ENCODE results near the gene SHLD2. TPM values are rescaled to one million over a fixed set of nuclear protein-coding genes. Genes with fewer than 3 reads are reported as not detected.
"Not testable (repeated sequence)": the region's sequence is repeated elsewhere in the genome, so short reads cannot be mapped to it uniquely, and the experiment has no call there.

Gene SHLD2
- polyA plus RNA-seq, 4 donors: 39.3 to 47.3 (median 41.6) TPM

DNA sequence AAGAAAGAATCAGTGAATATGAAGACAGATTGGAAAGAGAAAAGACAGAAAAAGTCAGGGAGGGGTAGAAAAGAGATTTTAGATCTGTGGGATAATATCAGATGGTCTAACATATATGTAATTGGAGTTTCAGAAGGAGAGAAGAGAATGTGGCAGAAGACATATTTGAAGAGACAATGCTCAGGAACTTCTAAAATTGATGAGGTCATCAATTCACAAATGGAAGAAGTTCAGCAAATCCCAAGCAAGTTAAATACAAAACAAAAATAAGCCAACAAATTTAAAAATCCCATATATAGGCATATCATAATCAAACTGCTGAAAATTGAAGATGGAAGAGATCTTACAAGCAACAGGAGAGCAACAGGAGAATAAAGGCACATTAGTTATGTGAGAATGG lies 42.5 kb downstream of the SHLD2 start:
- not testable (repeated sequence) for DNase-seq (ENCODE audit: low read depth in 4 of 4, low spot score in 3 of 4)

DNA sequence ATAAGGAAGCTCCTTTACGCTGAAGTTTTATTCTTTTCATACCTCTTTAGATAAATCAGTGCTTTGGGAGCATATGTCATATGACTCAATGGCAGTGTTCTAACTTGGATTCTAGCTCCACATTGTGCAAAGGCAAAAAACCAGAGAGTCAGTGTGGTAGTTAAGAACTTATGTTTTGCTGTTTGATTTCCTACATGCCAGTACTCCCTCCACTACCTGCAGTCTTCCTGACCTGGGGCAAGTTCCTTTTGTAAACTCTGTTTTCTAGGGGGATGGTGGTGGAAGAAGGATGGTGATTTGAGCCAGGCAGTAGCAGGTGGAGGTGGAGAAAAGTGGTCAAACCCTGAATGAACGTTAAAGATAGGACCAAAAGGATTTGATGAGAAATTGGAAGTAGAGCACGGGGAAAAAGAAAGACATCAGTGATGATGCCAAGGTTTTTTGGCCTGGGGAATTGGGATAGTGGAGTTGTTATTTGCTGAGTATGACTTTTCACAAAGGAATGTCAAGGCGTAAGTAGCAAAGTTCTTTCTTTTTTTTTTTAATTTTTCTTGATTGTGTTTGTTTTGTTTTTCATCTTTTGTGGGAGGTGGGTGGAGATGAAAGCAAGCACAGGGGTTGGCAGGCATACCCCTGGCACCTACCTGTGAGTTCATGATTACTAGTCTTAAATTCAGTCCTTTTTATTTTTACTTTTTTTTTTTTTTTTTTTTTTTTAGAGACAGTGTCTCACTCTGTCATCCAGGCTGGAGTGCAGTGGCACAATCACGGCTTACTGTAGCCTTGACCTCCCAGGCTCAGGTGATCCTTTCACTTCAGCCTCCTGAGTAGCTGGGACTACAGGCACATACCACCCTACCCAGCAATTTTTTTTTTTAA lies 47.5 kb downstream of the SHLD2 start:
- DNase-seq (ENCODE audit: low read depth in 4 of 4, low spot score in 3 of 4): not testable (repeated sequence)

DNA sequence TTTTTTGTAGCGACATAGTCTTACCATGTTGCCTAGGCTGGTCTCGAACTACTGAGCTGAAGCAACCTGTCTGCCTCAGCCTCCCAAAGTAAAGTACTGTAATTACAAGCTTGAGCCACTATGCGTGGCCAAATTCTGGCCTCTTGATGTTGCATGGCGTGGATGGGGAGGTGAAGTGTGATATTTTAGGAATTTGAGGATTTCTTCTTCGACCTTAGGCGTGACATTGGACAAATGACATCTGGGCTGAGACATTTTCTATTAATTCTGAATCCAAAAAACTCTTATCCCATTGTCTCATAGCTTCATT lies 48.1 kb downstream of the SHLD2 start:
- not testable (repeated sequence) for DNase-seq (ENCODE audit: low read depth in 4 of 4, low spot score in 3 of 4)

DNA sequence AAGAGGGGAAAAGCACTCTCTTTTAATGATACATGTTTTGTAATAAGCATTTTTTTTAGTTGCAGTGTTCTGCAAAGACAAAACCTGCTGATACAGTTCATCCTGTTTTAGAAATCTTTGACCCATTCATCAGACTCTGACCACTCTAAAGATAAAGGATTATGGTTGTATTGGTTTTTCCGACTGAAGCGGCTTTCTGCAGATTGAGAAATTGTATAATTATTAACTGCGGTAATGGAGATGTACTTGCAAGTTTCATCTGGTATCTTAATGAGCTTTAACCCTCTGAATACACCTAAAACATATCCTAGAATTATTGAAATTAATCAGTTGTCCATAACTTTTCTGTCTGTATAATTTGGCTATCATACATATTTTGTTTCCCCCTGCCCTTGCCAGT lies 50.6 kb downstream of the SHLD2 start:
- DNase-seq (ENCODE audit: low read depth in 4 of 4, low spot score in 3 of 4): not testable (repeated sequence)

DNA sequence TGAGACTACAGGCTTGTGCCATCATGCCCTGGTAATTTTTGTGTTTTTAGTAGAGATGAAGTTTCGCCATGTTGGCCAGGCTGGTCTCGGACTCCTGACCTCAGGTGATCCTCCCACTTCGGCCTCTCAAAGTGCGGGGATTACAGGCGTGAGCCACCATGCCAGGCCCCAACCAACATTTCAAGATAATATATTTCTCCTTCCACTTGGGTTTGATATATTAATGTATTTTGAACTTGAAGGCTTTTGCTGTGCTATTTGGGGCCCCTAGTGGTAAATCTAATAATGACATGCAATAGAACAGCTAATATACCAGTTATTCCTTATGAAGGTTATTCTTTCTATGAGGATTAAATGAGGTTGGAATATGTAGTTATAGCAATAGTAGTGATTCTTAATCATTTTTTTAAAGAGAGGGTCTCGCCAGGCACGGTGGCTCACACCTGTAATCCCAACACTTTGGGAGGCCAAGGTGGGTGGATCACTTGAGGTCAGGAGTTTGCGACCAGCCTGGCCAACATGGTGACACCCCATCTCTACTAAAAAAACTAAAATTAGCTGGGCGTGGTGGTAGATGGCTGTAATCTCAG lies 54.1 kb downstream of the SHLD2 start:
- not testable (repeated sequence) for DNase-seq (ENCODE audit: low read depth in 4 of 4, low spot score in 3 of 4)

DNA sequence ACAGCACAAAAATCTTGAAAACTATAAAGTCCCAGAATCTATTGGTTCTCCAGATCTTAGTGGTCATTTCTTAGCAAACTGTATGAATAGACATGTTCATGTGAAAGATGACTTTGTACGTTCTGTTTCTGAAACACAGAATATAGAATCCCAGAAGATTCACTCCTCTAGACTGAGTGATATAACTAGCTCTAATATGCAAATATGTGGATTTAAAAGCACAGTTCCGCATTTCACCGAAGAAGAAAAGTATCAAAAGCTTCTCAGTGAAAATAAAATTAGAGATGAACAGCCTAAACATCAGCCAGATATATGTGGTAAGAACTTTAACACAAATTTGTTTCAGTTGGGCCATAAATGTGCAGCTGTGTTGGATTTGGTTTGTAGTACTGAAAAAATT lies 56.5 kb downstream of the SHLD2 start:
- DNase-seq (ENCODE audit: low read depth in 4 of 4, low spot score in 3 of 4): not testable (repeated sequence)

DNA sequence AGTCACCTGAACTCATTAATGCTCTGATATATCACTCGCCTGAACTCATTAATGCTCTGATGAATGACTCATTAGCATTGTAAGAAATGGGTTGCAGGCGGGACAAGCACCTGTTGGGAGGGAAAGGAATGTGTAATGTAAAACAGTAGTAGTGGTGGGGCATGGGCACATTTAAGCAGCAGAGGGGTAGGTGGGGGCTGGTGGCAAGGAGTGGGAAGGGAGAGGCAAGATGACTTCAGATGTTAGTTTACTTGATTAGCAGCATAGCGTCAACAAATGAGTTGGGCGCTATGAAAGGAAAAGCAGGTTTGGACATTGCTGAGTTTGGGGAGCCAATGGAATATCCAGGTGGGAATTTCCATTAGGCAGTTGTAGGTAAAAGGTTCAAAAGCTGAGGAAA lies 61.8 kb downstream of the SHLD2 start:
- not testable (repeated sequence) for DNase-seq (ENCODE audit: low read depth in 4 of 4, low spot score in 3 of 4)

DNA sequence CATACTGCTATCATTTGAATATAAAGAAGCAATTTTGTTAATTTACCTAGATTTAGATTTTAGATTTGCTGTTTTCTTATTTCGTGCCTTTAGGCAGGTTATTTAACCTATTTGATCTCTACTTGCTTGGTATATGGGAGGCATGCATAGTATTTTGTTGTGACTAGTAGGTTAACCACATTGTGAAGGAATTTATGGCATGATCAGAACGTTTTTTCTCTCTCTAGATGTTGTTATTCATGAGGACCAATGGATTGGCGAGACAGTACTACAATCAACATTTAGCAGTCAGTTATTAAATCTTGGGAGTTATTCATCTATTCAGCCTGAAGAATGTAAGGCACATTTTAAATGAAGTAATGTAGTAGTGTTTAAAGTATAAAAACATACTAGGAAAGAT lies 62.8 kb downstream of the SHLD2 start:
- DNase-seq (ENCODE audit: low read depth in 4 of 4, low spot score in 3 of 4): not testable (repeated sequence)

DNA sequence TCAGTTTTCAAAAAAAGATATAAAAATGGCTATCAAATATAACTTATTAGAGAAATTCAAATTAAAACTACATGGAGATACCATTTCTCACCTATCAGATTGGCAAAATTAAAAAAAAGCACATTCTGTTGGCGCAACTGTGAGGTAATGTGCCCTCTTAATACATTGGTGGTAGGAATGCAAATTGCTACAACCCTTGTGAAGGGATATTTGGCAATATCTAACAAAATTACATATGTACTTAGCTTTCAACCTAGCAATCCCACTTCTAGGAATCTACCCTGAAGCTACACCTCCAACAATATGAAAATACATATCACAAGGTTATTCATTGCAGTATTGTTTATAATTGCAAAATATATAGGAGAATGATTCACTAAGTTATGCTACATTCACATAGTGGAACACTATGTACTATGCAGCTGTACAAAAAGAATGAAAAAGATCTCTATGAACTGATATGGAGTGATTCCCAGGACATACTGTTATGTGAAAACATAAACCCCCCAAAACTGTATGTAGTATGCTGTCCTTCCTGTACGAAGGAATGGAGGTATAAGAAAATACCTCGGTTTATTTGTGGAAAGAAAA lies 67.8 kb downstream of the SHLD2 start:
- not testable (repeated sequence) for DNase-seq (ENCODE audit: low read depth in 4 of 4, low spot score in 3 of 4)

DNA sequence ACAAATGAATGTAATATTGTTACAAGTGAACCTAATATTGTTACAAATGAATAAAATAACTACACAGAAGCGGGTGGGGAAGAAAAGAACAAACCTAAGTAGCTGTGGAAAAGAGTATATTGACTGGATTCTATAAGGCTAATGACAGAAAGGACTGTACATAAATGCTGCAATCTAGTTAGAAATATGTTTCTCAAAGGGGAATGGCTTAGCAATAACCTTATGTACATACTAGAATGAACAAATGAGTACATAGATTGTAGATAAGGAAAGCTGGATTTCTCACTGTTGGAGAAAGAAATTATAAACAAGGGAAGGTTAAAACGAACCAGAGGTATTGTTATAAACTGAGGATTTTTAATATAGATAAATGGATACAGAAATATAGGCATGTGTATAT lies 68.4 kb downstream of the SHLD2 start:
- DNase-seq (ENCODE audit: low read depth in 4 of 4, low spot score in 3 of 4): not testable (repeated sequence)

DNA sequence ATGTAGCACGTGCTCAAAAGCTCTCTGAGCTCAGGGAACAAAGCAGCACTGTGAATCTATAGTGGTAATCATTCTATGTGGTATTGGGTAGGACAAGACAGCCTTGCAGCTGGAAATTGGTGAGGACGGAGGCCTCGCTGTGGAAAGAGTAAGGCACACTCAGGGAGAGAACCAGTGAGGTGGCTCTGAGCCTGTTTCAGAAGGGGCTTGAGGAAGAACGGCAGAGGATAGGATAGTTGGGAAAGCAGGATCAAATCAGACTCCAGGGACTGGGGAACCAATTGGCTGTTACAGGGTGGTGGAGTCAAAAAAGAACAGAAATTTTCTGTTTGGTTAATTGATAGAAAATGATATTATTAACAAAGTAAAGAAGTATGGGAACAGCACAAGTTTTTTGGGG lies 74.9 kb downstream of the SHLD2 start:
- not testable (repeated sequence) for DNase-seq (ENCODE audit: low read depth in 4 of 4, low spot score in 3 of 4)

DNA sequence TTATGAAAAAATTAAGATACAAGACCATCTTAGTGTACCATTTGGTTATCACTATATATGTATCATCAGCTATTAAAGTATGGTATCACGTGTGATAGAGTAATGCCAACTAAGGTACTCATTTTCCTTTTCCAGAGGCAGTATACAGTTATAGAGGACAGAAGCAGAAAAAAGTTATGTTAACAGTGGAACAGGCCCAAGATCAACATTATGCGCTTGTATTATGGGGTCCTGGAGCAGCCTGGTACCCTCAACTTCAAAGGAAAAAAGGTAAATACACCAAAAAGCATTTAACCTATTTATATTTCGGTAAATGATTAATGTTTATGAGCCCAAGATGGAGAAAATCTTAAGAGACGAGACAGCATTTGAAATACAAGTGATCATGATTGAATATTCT lies 75.7 kb downstream of the SHLD2 start:
- not testable (repeated sequence) for DNase-seq (ENCODE audit: low read depth in 4 of 4, low spot score in 3 of 4)

DNA sequence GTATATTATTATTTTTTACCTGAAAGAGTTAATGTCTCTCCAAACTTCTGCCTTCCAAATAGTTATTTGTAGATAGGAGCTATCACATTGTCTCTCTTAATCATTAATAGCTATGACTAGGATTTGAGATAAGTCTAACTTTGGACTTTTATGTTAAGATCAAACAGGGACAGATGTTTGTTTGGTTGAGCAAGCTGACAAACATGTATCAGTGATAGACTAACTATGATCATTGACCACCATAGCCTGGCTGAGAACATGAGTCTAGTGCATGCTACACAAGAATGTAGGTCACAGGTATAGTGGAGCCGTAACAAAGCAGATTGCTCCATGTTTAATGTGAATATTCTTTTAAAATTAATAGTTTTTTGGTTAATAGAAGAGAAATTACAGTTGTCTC lies 76.7 kb downstream of the SHLD2 start:
- not testable (repeated sequence) for DNase-seq (ENCODE audit: low read depth in 4 of 4, low spot score in 3 of 4)

DNA sequence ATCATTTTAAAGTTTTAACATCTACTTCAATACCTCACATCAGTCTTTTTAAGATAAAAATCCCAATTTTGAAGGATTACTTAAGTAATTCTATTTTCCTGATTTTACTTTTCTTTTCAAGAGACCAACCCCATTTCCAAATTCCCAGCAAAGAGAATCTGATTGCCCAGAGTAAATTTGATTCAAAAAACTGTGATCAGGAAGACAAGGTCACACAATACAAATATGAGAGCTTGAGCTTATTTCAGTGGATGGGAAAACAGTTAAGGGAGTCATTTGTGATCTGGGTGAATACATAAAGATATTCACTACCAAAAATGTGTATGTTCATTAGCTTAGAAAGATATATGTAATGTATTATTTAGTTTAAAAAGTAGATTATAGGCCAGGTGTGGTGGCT lies 77.2 kb downstream of the SHLD2 start:
- not testable (repeated sequence) for DNase-seq (ENCODE audit: low read depth in 4 of 4, low spot score in 3 of 4)

DNA sequence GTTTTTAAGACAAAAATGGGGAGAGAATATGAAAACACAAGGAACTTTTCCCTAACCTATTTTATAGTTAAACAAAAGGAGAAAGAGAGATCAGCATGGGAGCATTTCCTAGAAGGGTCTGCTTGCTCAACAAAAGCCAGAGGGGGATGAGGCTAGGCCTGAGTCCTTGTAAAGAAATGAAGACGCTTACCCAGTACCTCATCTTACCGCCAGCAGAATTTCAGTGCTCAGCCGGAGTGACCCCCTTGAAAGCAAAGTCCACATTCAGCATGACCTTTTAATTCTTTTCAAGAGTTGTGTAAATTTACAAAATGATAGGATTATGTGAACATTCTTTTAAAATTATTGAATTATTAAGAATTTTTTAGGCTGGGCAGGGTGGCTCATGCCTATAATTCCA lies 82.6 kb downstream of the SHLD2 start:
- DNase-seq (ENCODE audit: low read depth in 4 of 4, low spot score in 3 of 4): not testable (repeated sequence)

DNA sequence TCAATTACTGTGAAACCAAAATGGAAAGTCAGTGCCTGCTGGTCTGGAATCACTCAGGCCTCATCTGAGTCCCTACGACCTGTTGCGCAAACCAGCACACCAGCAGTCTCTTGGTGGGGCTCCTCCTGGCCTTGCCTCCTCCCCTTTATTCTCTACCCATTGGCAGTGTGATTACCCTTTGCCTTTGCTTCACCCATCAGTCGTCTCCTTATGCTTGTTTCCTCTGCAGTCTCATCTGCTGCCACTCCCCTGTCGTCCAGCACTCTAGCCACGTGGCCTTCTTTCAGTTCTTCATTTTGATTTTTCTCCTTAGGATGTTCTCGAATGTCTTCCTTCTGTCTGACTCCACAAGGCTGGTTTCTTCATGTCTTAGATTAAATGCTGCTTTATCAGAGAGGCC lies 89.4 kb downstream of the SHLD2 start:
- not testable (repeated sequence) for DNase-seq (ENCODE audit: low read depth in 4 of 4, low spot score in 3 of 4)

DNA sequence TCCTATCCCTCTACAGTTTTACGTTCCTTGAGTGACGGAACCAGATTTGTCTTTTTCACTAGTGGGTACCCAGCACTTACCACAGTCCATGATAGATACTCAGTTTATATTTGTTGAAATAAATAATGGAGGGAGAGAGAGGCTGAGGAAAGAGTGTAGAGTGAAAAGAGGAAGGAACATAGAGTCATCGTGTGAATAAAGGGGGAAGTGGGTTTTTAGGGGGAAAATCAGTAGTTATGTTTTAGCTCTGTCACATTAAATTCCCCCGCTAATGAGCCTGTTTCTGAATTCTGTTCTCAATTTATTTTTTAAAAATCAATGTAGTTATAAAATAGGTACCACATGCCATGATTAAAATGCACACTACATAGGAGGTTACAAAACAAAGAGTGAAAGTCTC lies 91.0 kb downstream of the SHLD2 start:
- DNase-seq (ENCODE audit: low read depth in 4 of 4, low spot score in 3 of 4): not testable (repeated sequence)

DNA sequence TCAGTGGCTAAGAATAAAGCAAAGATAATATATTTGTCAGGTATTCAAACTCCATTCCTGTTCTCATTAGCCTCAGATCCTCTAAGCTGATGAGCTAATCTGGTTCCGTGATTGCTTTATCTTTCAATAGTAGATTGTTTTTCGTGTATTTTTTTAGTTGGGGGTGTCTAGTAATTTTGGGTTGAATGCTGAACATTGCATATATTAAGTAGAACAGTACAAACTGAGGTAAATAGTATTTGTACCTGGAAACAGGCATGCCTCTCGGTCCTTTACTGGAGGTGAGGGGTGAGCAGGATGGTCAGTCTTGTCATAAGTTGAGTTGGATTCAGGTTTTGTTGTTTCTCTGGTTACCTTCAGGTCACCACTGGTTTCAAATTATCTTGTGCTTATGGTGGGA lies 92.6 kb downstream of the SHLD2 start:
- DNase-seq (ENCODE audit: low read depth in 4 of 4, low spot score in 3 of 4): not testable (repeated sequence)

DNA sequence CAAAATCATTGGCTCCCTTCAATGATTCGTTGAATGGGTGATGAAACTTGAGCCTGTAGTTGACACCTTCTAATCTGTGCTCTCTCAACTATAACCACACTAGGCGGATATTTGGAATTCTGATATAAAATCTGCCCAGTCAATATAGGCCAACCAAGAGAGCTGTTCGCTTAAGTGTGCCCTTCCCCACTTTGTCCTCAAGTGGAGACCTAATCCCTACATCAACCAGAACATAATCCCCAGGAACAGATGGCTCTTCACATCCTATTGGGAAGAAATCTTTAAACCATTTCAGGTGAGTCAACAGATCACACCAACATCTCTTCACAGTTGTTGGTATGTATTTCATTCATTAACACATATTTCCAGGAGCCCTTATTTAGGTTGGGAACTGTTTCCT lies 96.8 kb downstream of the SHLD2 start:
- DNase-seq (ENCODE audit: low read depth in 4 of 4, low spot score in 3 of 4): not testable (repeated sequence)

DNA sequence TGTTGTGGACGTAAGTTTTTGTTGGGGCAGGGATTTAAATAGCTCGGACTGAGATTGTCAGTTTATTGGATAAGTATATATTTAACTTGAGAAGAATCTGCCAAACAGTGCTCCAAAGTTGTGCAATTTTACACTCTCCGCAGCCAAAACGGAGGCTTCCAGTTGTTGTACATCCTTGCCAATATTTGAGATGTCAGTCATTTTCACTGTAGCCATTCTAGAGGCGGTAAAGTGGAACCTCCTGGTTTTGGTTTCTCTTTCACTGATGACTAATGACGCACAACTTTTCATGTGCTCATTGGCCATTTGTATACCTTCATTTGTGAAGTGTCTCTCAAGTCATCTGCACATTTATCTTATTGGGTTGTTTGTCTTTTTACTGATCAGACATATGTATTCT lies 105.9 kb downstream of the SHLD2 start:
- not testable (repeated sequence) for DNase-seq (ENCODE audit: low read depth in 4 of 4, low spot score in 3 of 4)

DNA sequence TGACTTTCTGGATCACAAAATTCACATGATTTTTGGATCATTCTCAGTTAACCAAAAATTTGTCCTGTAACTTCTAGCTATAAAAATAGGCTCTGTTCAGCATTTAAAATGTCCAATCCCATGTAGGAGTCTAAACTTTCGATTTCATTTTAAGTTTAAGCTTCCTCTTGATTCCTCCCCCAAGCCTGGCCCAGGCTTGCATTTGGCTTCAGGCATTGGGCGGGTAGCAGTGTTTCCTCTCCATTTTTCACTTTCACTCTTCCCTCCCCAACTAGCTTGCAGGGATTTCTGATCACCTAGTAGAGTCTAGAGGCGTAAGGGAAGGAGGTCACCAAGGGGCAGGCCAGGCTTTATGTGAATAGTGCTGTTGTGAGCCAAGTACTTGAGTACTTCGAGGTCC lies 109.8 kb downstream of the SHLD2 start:
- not testable (repeated sequence) for DNase-seq (ENCODE audit: low read depth in 4 of 4, low spot score in 3 of 4)

DNA sequence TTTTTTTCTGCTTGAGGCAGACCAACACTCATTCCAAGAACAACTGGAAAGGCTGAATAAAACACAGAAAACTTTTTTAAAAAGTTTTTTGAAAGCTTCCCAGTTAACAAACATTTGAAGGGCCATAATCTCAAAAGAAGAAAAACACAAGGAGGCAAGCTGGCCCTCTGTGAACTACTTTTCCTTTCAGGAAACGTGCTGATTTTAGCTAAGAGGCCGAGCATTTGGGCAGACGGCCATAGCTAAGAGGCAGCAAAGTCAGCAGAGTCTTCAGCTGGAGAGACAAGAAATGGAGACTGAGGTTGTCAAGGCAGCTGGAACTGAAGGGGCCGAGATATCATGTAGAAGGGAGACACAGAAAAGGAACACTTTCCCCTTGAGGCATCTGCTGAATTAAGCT lies 111.9 kb downstream of the SHLD2 start:
- not testable (repeated sequence) for DNase-seq (ENCODE audit: low read depth in 4 of 4, low spot score in 3 of 4)
